ENCODE measurements around the gene SZRD1.

SZRD1 gene

DNA sequence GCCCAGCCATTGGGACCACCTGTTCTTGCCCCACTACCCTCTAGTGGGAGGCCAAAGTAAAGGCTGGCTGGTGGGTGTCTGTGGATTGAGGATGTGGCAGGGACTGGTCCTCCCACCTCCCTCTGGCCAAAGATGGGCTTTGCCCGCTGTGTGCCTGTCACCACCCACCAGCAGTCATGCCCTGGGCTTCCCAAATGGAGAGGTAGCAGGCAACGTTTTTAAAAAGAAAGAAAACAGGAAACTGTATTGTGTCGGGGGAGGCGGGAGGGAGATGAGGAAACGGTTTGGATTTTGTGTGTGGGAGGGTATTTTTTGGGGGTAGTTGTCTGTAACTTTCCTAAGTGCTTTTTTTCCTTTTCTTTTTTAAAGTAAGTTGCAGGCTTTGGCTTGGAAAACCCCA, 30.1 kb downstream of the SZRD1 start:
- no peak for DNase-seq (ENCODE audit: low read depth)

GRCh38 chr1:16398371-16398953, 31.4 kb downstream of the SZRD1 start:
- DNase-seq (ENCODE audit: low read depth), result no peak

DNA sequence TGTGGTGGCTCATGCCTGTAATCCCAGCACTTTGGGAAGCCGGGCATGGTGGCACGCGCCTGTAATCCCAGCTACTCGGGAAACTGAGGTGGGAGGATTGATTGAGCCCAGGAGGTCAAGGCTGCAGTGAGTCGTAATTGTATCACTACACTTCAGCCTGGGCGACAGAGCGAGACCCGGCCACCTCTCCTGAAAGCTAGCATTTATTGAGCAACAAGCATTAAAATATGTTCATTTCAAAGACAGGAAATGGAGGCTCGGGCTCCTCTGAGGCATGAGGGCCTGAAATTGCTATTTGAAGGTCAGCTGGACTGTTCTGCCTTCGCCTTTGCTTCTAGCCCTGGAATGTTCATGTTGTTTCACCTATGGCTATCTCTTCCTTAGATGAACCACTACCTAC, 35.7 kb downstream of the SZRD1 start:
- DNase-seq (ENCODE audit: low read depth), result no peak

DNA sequence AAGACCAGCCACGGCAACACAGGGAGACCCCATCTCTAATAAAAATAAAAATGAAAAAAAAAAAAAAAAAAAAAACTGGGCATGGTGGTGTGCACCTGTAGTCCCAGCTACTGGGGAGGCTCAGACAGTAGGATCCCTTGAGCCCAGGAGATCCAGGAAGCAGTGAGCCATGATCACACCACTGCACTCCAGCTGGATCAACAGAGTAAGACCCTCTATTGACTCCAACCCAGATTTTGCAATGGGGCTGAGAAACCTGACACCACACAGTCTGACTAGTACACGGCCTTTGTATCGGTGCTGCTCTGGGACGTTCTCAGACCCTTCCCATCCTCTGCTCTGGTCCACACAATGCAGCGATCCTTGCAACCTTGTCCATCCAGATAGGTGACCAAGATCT, 38.4 kb downstream of the SZRD1 start:
- DNase-seq (ENCODE audit: low read depth), result no peak

DNA sequence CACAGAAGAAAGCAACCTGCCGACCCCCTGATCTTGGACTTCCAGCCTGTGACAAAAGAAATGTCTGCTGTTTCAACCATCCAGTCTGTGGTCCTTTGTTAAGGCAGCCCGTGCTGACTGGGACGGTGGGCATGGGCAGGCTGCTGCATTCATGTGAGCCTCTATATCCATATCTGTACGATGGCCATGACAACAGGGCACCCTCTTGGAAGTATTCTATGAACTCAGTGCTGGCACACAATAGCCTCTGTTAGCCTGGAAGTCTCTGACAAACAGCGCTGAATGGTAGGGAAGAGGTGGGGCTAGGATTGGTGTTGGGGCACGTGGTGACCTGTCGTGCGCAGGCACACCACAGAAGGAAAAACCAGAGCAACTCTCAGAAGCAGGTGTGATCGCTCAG, 39.8 kb downstream of the SZRD1 start:
- no peak for DNase-seq (ENCODE audit: low read depth)

DNA sequence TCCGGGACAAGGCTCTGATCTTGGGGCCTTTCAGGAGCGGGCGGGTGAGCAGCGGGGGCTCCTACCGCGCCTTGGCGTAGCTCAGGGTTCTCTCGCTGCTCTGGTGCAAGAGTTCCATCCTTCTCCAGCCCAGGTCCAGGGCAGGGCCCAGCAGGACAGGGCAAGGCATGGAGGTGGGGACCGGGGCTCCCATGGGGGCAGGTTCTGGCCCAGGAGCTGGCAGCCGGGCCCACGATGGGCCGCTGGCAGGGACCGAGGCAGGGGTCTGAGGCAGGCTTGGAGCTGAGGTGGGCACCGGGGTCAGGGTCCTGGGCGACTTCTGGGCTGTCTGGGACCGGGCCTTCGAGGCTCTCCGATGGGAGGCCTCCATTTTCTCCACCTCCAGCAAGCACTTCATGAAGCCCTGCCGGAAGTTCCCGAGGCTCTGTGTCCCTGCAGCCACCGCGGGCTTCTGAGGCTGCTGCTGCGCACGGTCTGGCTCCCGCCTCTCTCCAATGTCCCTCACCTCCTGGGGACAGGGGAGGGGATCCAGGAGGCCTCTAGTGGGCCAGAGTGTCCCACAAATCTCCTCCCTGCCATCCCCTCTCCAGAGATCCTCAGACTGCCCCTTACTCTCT, 42.6 kb downstream of the SZRD1 start:
- no peak for DNase-seq (ENCODE audit: low read depth)

DNA sequence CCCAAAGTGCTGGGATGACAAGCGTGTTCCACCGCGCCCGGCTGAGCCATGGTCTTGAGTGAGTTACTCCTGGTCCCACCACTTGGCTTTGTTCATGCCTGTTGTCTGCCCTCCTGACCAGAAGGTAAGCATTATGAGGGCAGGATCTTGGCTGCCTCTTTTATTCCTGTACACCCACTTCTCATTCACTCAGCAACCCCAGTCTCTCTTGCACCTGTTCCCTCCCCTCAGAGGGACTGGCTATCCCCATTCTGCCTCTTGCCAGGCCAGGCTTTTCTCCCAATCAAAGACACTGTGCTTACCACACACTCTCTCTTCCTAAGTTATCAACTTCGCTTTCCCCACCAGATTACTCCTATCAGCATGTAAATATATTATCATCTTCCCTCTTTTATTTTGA, 43.8 kb downstream of the SZRD1 start:
- no peak for DNase-seq (ENCODE audit: low read depth)

- no peak for DNase-seq (ENCODE audit: low read depth)
Observed at GRCh38 chr1:16413191-16413590, 46.1 kb downstream of the SZRD1 start.

- no peak for DNase-seq (ENCODE audit: low read depth)
Observed at GRCh38 chr1:16418823-16419425, 51.9 kb downstream of the SZRD1 start.

DNA sequence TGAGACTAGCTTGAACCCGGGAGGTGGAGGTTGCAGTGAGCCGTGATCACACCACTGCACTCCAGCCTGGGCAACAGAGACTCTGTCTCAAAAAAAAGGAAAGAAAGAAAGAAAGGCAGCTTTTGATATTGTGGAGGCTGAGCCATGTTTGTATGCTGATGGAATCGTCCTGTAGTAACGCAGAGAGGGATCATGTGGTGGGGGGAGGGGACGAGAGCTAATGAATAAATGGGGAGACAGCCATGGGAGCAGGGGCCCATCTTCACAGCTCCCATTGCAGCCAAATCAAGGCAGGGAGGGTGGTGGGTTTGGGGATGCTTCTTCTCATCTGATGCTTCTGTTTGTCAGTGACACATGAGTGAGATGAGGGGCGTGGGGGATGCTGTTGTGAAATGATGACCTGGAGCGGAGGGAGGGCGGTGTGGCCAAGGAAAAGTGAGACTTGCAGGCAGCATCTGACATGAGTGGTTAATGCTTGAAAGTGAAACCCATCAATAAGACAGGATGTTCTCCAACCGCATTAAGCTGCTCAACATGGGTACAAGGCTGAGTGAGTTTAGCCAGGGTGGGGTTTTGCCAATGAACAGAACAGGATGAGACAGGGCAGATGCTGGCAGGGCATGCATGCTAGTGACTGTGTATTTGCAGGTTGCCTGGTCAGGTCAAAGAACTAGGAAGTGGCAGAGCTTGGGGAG, 53.5 kb downstream of the SZRD1 start:
- peak; percentile 8 for DNase-seq (ENCODE audit: low read depth)

GRCh38 chr1:16421201-16421600, 54.2 kb downstream of the SZRD1 start:
- DNase-seq (ENCODE audit: low read depth), result no peak

- no peak for DNase-seq (ENCODE audit: low read depth)
Observed at GRCh38 chr1:16422041-16422440, 55.0 kb downstream of the SZRD1 start.

DNA sequence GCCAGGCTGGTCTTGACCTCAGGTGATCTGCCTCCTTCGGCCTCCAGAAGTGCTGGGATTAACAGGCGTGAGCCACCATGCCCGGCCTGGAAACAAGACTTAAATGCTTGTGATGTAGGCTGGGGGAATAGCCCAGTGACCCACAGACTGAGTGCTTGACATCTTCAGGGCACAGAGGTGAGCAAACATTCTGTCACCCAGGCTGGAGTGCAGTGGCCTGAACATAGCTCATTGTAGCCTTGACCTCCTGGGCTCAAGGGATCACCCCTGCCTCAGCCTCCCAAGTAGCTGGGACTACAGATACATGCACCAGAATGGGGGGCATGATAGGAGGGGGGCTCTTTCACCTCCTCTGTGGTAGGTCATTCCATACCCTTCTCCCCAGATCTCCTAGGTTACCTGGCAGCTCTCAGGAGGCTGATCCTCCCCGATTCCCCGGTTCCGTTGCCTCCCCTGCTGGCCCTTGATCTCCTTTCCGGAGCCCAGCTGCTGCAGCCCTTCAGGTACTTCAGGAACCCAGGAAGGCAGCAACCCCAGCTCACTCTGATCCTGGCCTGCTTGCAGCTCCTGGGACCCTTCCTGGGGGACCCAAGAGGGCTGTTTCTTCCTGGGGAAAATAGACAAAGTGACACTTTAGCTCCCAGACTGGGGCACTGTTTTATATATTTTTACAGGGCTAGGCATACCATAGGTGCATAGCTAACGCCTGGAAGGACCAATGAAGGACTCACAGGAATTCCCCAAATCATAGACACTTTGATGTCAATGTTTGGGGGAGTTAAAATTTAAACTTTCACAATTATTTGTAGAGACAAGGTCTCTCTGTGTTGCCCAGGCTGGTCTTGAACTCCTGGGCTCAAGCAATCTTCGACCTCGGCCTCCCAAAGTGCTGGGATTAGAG, 58.3 kb downstream of the SZRD1 start:
- no peak for DNase-seq (ENCODE audit: low read depth)

DNA sequence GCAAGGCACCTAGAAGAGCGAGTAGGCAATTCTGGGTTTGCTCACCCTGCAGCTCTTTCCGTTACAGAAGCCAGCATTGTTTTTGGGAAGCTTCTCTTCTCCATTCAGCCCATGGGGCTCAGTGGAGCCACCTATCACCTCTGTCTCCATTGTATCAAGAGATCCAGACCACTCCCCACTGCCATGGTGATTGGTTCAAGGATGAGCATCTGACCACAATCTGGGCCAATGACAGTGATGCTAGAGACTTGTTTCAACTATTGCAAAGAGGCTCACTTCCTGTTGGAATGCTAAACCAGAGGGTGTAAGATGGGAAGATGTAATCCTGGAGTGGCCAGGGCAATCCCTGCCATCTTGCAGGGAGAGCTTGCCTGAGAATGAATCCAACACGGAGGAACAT, 63.6 kb downstream of the SZRD1 start:
- no peak for DNase-seq (ENCODE audit: low read depth)

DNA sequence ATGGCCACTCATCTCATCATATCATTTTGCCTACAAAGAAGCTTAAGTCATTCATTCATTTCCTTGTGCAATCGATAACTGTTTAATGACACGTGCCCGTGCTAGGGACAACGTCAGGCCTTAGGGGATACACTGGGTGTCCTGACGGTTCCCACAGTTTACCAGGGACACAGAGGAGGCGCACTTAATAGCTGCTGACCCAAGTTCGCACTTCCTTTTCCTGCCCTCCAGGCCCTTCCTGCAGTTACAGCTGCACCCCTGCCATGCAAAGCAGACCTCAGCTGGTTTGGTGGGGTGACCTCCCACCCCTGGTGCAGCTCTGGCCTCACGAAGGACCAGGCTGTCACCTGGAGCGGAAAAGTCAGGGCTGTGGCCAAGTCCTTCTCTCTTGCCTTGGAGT, 66.0 kb downstream of the SZRD1 start:
- DNase-seq (ENCODE audit: low read depth), result no peak

DNA sequence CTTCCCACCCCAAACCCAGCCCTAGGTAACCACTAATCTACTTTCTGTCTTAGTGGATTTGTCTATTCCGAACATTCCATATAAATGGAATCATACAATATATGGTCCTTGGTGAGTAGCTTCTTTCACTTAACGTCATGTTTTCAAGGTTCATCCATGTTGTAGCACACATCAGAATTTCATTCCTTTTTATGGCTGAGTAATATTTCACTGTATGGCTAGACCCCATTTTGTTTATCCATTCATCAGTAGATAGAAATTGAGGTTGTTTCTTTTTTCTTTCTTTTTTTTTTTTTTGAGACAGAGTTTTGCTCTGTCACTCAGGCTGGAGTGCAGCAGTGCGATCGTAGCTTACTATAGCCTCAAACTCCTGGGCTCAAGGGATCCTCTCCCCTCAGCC, 67.0 kb downstream of the SZRD1 start:
- no peak for DNase-seq (ENCODE audit: low read depth)

GRCh38 chr1:16434501-16434900, 67.5 kb downstream of the SZRD1 start:
- no peak for DNase-seq (ENCODE audit: low read depth)

- DNase-seq (ENCODE audit: low read depth), result no peak
Observed at GRCh38 chr1:16436946-16437474, 70.0 kb downstream of the SZRD1 start, which contains the start of gene SPATA21. Gene SPATA21, minus strand, starts transcription at chr1:16437424. Its CDS starts 6,053 bp downstream, at chr1:16431371.

DNA sequence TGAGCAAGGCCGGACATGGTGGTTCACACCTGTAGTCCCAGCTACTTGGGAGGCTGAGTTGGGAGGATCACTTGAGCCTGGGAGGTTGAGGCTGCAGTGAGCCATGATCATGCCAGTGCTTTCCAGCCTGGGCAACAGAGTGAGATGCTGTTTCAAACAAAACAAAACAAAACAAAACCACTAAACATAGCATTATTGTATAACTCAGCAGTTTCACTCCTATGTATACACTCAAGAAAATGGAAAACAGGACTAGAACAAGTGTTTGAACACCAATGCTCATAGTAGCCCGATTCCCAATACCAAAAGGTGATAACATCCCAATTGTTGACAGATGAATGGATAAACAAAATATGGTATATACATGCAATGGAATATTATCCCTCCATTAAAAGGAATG, 71.5 kb downstream of the SZRD1 start:
- DNase-seq (ENCODE audit: low read depth), result no peak

DNA sequence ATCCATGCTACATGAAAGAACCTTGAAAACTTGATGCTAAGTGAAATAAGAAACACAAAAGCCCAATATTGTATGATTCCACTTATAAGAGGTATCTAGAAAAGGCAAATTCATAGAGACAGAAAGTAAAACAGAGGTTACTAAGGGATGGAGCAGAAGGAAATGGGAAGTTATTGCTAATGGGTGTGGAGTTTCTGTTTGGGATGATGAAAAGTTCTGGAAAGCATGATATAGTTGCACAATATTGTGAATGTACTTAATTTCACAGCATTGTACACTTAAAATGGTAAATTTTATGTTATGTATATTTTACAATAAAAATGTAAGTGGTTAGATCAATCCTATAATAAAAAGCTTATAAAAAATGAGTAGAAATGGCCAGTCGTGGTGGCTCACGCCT, 71.9 kb downstream of the SZRD1 start:
- DNase-seq (ENCODE audit: low read depth), result no peak

- no peak for DNase-seq (ENCODE audit: low read depth)
Observed at GRCh38 chr1:16440131-16440469, 73.1 kb downstream of the SZRD1 start.
